ENCODE measurements around the gene SCTR. TPM values are rescaled to one million over a fixed set of nuclear protein-coding genes. Genes with fewer than 3 reads are reported as not detected.

Gene SCTR
- total RNA-seq = not detected

DNA sequence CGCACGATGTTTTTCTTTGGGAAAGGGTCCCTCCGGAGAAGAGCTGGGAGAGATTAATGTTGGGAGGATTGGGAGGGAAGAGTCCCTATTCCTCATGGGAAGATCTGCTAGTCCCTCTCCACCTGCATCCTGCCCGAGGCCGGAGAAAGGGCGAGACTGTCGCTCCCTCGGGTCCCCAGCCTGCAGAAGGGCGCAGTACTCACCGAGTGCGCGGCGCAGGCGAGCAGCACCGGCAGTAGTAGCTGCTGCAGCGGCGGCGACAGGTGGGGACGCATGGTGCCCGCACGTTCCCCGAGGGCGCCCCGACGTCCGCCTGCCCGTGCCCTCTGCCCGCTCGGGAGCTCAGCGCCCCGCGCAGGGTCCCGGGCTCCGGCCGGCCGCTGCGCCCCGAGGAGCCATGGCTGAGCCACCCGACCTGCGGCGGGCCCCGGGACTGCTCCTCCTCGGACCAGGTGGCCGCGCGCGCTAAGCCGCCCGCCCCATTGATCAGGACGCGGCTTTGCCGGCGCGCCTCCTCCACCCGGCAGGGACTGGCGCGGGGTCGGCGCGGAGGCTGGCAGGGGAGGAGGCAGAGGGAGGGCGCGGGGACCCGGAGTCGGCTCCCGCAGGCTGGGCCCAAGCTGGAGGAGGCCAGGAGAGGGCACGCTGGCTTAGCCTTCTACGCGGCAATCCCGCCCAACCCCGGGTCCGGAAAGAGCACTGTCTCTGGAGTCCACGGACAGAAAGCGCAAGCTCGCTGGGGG is at the start of gene SCTR:
SCTR (minus strand) TSS at position 532 of the 743 bp plus-strand sequence; CDS start at position 275, 257 bp downstream.
- DNase-seq (ENCODE audit: low read depth in 2 of 3, low spot score in 2 of 3) = peak in 1 of 3 donors; percentile 38

DNA sequence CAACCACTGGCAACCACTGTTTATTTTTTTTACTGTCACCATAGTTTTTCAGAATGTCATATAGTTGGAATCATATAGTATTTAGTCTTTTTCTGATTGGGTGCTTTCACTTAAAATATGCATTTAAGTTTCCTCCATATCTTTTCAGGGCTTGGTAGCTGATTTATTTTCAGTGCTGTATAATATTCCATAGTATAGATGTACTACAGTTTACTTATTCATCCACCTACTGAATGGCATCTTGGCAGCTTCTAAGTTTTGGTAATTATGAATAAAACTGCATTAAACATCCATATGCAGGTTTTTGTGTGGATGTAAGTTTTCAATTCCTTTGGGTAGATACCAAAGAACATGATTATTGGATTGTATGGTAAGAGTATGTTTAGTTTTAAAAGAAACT is 43.0 kb upstream of the SCTR start:
- DNase-seq (ENCODE audit: low read depth in 2 of 3, low spot score in 2 of 3) = no peak

DNA sequence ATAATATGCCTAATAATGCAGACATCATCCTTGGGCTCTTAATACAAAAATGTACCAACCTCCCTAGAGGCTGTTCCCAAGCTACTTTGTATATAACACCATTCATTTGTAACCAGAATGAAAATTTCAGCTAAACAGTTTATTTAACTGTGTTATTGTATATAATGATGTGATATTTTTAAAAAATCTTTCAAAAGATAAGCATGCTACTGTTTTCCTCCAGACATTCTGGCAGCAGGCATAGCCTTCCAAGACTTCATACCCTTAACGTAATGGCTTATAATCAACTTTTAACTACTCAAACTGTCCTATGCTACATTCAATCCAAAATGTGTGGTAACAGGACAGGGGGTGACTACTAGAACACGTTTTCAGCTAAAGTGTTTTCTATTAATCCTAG is 41.2 kb upstream of the SCTR start:
- no peak for DNase-seq (ENCODE audit: low read depth in 2 of 3, low spot score in 2 of 3)

DNA sequence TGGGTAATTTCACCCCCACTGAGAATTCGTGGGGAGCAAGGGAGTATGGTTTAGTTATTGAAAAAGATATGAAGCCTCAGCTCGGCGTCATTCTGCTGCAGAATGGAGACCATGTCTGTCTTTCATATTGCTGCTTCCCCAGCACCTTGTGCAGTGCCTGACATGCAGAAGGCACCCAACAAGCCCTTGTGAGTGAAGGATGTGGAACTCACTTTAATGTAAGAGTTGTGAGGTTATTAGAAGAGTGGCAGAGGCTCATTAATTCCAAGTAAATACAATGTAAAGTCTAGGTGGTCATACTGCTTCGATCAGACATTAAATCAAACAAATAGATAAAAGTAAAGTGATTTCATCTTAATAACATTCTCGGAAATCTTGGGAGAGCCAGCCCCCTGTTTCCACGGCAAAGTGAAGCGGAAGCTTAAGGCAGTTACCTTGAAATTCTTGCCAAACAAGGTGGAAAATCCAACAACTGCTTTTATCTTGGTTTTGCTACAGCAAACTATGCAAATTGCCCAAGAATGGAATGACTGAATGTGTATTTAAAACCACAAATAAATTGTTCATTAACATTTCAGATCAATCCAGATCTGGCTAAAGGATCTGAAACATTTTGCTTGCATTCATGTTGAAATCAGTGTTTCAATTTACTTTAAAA is 29.5 kb upstream of the SCTR start:
- no peak for DNase-seq (ENCODE audit: low read depth in 2 of 3, low spot score in 2 of 3)

DNA sequence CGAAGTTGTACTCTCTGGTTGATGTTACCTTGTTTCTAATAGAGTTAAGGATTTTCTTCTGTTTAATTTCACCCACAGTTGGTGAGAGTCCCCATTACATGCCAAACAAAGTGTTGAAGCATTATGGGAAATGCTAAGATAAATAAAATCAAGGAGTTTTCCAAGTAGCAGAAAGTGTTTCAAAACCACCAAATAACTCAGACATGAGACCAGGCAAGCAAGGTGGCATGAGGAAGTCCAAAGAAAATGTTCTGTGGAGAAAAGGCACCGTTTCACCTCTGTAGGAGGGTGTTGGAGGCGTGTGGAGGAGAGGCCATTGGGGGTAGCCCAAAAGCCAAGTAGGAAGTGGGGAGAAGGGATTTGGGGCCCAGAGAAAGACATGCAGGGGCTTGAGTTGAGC is 28.6 kb upstream of the SCTR start:
- no peak for DNase-seq (ENCODE audit: low read depth in 2 of 3, low spot score in 2 of 3)

DNA sequence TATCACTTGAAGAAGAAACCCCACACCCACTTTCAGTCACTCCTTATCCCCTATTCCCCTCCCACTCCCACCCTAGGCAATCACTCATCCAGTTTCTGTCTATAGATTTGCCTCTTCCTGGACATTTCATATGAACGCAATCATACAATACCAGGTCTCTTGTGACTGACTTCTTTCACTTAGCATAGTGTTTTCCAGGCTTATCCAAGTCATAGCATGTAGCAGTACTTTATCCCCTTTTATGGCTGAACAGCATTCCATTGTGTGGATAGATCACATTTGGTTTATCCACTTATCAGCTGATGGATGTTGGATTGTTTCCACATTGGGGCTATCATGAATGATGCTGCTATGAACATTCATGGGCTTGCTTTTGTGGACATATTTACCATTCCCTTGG is 26.6 kb upstream of the SCTR start:
- DNase-seq (ENCODE audit: low read depth in 2 of 3, low spot score in 2 of 3) = no peak

DNA sequence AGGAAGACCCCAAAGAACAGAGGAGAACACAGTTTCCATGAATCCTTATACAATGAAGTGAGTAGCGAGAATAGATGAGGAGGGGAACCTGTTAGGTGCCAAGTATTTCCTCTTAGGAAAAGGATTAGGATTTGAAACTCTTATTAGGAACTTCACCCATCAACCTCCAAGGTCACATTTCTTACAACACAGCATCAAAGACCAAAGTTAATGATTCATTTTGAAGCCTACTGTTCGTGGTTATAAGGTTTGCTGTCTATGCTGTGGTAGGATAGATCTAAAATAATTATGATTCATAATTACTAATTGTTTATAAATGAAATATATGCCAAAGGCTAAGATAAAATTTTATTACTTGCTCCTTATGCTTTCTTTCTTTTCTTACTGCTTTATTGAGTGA is 26.1 kb upstream of the SCTR start:
- no peak for DNase-seq (ENCODE audit: low read depth in 2 of 3, low spot score in 2 of 3)

DNA sequence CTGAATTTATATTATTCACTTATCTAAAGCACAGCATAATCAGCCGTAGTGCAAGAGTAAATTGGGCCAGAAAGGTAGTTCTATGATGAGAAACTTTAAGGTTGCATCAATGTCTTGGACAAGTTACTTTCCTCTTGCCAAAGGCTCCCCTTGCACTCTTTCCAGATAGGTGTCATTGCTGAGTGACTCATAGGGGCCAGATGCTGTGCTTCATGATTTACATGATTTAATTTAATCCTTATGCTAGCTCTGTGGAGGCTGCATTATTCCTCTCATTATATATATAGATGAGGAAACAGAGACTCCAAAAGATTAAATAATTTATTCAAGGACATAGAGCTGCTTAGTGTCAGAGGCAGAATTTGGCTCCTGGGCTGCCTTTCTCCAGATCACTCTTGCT is 25.0 kb upstream of the SCTR start:
- DNase-seq (ENCODE audit: low read depth in 2 of 3, low spot score in 2 of 3) = no peak

DNA sequence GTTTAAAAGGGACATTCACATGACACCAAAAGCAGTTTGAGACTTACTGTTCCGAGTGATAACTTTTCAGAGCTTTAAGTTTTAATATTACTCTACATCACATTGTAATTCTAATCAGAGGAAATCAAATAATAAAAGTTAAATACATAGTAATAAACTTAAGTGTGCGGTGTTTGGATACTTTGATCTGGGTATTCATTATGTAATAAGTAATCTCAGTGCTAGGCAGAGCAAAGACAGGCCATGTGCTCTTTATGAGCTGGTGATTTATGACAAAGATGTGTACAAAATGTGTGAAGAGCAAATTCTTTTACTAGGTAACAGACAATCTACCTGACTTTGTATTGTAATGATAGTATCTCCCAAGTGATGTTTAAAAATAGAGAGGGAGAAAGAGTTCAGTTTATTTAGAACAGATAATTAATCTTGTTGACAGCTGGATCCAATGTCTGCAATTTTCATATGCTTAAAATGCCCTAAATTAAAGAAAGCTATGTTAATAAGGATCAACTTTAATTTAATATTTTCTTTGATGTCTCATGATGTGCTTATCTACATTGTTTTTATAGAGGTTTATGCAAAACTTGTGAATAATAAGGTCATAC is 24.3 kb upstream of the SCTR start:
- no peak for DNase-seq (ENCODE audit: low read depth in 2 of 3, low spot score in 2 of 3)

DNA sequence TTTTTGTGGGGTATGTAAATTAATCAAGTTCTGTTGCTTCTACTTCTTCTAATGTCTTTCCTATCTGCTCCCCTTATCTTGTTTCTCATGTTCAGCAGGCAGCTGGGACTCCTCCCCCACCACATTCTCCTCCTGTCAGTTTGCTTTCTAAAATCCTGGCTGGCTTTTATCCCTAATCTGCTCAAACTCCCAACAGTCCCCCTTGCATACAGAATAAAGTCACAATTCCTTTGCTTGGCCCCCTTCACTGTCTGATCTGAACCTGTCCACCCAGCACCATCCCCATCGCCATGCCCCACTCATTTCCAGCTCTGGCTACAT is 22.1 kb upstream of the SCTR start:
- DNase-seq (ENCODE audit: low read depth in 2 of 3, low spot score in 2 of 3) = no peak

DNA sequence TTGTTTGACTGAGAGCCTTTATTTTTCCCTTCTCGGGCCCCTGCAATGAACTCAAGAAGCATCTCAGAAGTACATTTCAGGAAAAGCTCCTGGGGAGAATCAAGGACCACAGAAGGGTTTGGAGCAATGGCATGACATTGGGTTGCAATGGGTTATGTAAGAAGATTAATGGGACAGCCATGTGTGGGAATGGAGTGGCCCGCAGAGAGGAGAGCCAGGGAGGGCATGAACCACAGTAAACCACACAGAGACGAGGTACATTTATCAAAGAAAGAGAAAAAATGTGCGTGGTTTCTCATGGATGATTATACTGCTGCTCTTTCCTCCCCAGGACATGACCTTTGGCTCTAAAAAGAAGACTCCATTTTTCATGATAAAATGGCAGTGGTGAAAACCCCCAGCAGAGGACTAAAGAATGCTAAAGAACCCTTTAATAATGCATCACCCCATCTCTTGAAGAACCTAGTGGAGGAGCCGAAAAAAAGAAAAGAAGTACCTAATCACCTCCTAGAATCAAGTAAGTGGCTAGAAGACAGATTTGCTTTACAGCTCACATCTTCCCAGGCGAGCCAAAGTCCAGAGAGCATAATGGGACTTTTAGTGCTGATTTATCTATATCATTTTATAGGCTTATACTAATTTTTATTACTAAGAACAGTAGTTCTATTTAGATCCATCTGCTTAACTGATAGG is 21.6 kb upstream of the SCTR start:
- DNase-seq (ENCODE audit: low read depth in 2 of 3, low spot score in 2 of 3) = no peak

DNA sequence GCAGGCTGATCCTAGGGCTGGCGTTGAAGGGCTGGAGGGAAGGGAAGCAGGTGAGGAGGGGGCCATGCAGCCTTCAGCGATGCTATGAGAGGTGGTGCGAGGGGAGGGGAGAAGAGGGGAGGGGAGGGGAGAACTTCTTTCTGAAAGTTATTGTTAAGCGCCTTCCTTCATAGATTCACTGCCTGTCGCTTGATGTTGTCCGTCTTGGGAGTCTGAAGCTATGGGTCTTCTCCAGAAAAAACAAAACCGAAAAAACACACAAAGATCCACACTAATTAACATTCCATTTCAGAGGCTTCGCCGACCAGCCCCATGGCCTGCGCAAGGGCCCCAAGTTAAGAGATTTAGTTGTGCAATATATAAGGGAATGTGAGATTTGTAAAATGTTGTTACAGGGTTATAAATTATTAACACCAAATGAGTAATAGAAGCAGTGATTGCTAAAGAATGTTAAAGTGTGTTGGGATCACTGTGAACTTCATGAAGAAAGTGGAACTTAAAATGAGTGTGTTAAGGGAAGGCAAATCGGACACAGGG is 20.7 kb upstream of the SCTR start:
- no peak for DNase-seq (ENCODE audit: low read depth in 2 of 3, low spot score in 2 of 3)

DNA sequence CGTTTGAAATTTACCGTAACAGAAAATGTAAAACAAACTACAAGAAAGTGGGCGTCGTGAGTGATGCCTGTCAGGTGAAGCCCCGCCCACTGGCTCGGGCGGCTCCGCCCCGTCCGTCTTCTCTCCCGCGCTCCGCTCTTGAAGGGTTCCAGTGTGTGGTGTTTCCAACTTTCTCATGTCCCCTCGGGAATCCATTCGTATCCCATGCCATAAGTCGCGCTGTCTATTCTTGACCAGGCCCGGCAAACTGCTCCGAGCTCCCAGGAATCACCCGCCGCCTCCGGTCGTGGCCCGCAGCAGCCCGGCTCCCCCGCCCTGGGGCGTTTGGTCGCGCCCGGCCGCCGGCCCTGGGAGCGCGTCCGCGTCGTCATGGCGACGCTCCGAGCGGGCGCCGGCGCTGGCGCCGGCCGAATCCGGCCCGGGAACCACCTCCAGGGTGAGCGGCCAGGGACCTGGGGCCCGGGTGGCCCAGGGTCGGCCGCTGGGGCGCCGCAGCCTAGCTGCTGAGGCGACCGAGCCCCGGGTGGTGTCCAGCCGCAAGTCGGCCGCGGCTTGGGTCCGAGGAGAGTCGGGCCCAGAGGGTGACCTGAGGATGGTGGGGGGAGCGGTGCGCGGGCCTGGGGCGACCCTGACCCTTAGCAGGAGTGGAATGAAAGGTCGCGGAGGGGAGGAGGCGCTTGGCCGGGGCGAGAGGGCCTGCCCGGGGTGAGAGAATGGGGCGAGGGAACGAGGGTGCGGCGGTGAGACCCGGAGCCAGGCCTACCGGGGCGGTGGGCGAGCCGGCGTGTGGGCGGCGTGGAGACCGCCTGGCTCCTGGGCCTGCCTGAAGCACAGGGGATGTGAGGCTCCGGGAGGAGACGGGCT is 20.0 kb upstream of the SCTR start, which contains the start of gene CFAP221:
CFAP221 (plus strand) TSS at position 375 of the 864 bp plus-strand sequence. CDS start 1,683 bp downstream, outside the sequence.
- peak in 2 of 3 donors; percentile 68 to 70 for DNase-seq (ENCODE audit: low read depth in 2 of 3, low spot score in 2 of 3)

DNA sequence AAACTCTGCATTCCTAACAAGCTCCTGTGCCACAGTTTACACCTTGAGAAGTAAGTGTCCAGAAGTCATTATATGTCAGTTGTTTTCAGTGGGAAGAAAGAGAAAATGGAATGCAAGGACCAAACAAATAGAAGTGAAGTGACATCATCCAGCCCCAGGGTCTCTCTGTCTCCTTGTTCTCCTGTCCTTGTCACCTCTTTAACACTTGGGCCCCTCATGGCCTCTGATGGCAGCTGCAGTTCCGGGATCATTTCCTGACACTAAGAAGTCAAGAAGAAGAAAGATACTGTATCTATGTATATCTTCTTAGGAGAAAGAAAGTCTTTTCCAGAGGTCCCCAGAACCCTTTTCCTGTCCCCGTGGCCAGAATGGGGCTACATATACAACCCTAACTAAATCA is 17.2 kb upstream of the SCTR start:
- DNase-seq (ENCODE audit: low read depth in 2 of 3, low spot score in 2 of 3) = no peak

DNA sequence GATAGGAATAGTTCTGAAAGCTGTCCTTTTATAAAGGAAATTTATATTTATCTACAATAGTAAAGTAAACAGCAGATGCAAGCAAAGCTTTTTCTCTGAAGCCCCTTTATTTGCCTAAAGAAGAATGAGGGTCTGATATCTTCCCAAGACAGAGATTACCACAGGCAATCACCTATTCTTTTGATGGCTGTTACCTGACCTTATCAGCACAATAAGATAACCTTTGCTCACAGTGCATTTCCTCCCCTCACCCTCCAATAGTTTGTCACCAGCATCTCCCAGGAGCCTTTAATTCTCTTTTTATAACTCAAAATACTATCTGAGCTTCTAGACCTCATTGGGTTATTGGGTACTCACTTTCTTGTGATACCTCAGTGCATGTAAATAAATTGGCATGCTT is 13.5 kb upstream of the SCTR start:
- no peak for DNase-seq (ENCODE audit: low read depth in 2 of 3, low spot score in 2 of 3)

DNA sequence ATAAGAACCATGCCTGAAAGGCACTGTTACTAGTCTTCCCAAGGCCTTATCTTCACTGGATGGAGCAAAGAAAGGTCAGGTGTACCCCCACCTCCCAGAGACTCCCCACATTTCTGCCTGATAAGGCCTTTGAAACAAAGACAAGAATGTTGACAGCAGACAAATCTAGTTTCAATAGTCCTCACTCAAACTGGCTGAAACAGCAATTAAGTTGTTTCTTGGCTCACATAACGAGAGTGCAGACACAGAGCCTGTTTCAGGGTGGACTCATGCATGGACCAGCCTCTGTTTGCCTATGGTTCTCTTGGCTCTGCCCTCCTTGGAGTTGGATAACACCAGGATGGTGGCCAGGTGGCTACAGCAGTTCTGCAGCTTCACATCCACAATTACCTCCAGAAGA is 12.4 kb upstream of the SCTR start:
- DNase-seq (ENCODE audit: low read depth in 2 of 3, low spot score in 2 of 3) = no peak

DNA sequence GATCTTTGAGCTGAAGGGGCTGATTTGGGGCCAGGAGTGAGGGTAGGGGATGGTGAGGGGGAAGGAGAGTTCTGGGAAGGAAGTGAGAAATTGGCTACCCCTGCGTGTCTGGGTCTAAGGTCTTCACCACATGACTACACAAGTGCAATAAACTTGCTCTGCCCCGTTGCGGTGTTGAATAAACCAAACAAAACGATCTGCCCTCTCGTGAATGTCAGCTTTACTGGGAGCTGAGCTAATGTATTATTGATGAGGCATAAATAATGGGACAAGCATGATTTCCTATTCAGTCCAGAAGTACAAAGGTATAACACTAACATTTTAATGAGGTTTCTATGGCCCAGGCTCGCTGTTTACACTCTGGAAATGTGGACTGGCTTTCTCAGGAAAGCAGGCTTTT is 11.9 kb upstream of the SCTR start:
- no peak for DNase-seq (ENCODE audit: low read depth in 2 of 3, low spot score in 2 of 3)

DNA sequence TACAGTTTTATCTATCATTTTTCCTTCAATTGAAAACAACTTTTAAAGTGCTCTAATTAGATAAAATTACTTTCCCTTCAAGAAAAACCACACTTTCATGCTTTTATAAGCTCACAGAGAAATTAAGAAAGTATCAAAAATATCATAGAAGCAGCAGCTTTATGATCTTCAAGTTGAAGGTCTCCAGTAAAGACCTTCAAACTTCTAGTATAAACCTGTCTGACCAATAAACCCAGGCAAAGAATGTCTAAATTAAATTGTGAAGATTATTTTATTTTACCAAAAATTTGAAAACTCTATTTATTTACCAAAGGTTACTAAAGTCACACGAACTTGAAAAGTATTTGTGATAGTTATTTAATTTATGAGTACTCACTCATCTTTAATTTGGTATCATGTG is 9.3 kb upstream of the SCTR start:
- no peak for DNase-seq (ENCODE audit: low read depth in 2 of 3, low spot score in 2 of 3)

DNA sequence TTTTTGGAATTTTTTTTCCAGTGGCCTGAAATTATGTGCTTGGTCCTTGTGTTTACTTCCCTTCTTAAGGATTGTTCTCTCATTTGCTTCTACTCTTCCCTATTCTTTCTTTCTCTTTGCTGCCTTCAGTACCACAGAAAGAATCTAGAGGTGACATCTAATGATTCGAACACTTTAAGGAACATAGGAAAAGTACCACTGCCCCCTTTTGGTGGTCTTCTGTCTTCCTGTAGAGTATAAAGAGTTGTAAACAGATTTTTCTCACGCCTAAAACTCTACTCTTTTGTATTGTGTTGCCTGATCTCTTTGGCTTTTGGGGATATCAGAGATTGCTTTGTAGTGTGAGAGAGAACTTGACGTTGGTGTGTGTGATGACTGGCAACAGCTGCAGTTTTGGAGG is 7.0 kb upstream of the SCTR start:
- DNase-seq (ENCODE audit: low read depth in 2 of 3, low spot score in 2 of 3) = peak in 1 of 3 donors; percentile 59

DNA sequence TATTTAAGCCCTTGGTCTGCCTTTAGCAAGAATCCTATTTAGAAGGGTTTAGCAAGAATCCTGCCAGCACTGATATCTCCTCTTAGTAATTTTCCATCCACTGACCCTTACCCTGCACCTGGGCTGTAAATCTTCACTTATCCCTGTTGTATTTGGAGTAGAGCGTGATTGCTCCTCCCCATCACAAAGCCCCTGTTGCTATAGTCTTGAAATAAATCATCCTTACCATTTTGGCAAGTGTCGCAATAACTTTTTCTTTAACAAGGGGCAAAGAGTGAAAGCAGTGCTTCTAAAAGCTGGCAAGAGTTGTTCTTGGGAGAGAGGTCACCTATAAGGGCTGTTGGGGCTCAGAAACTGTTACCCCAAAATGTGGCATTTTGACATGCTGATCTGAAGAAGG is 3.7 kb upstream of the SCTR start:
- DNase-seq (ENCODE audit: low read depth in 2 of 3, low spot score in 2 of 3) = no peak
